WERI-Rb-1 (cell line): Measurements from ENCODE around the gene PLAAT2.
A peak's percentile ranks its signal among the peaks of the same experiment; 100 is the strongest.

ENCODE experiments used
- DNase-seq: peaks from one replicate; pipeline ENCODE4 v3.0.0-alpha.2; 2020
- H3K27ac ChIP-seq: fragments of 250-450 bp; sonication (Bioruptor Pico); 2 replicates; pipeline ENCODE4 v1.5.1; 2020; ENCODE audit warnings: mild to moderate bottlenecking, moderate library complexity
- H3K27me3 ChIP-seq: fragments of 250-450 bp; sonication (Bioruptor Pico); 2 replicates; pipeline ENCODE4 v1.5.1; 2021; ENCODE audit warnings: mild to moderate bottlenecking, low read depth, moderate library complexity; ENCODE audit not compliant: insufficient read depth, severe bottlenecking
- H3K36me3 ChIP-seq: fragments of 250-450 bp; sonication (Bioruptor Pico); 2 replicates; pipeline ENCODE4 v1.5.1; 2020; ENCODE audit warnings: mild to moderate bottlenecking, moderate library complexity
- H3K4me3 ChIP-seq: 2 replicates; pipeline ENCODE4 v1.5.1; 2011; ENCODE audit warnings: low read depth, mild to moderate bottlenecking, control low read depth, low read length
- H3K9me3 ChIP-seq: fragments of 250-450 bp; sonication (Bioruptor Pico); 2 replicates; pipeline ENCODE4 v1.5.1; 2021; ENCODE audit warnings: mild to moderate bottlenecking, moderate library complexity; ENCODE audit not compliant: severe bottlenecking
- TF ChIP-seq, protein P1 (sequence below): IDR thresholded peaks from 2 replicates; pipeline ENCODE4 v1.5.1; 2011; ENCODE audit warnings: low read depth, mild to moderate bottlenecking, control low read depth, inconsistent platforms, low read length

The PLAAT2 gene

GRCh38 chr11:63598556-63598955 lies 35.4 kb upstream of the PLAAT2 start:
- DNase-seq, result no peak
- TF ChIP-seq, protein P1, sequence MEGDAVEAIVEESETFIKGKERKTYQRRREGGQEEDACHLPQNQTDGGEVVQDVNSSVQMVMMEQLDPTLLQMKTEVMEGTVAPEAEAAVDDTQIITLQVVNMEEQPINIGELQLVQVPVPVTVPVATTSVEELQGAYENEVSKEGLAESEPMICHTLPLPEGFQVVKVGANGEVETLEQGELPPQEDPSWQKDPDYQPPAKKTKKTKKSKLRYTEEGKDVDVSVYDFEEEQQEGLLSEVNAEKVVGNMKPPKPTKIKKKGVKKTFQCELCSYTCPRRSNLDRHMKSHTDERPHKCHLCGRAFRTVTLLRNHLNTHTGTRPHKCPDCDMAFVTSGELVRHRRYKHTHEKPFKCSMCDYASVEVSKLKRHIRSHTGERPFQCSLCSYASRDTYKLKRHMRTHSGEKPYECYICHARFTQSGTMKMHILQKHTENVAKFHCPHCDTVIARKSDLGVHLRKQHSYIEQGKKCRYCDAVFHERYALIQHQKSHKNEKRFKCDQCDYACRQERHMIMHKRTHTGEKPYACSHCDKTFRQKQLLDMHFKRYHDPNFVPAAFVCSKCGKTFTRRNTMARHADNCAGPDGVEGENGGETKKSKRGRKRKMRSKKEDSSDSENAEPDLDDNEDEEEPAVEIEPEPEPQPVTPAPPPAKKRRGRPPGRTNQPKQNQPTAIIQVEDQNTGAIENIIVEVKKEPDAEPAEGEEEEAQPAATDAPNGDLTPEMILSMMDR, result no peak
- Histone ChIP-seq H3K9me3 (no peaks in the 10 kb centered on the region), H3K27ac (no peak overlapping the region), H3K27me3 (no peaks in the 10 kb centered on the region), H3K36me3 (no peaks in the 10 kb centered on the region), H3K4me3 (no peak overlapping the region)

GRCh38 chr11:63595296-63595695 lies 32.1 kb upstream of the PLAAT2 start:
- no peak overlapping the region for H3K4me3 ChIP-seq
- no peaks in the 10 kb centered on the region for H3K36me3 ChIP-seq
- H3K27me3 ChIP-seq, result no peaks in the 10 kb centered on the region
- TF ChIP-seq, protein P1, result no peak
- no peaks in the 10 kb centered on the region for H3K9me3 ChIP-seq
- H3K27ac ChIP-seq, result no peak overlapping the region
- DNase-seq, result no peak

DNA sequence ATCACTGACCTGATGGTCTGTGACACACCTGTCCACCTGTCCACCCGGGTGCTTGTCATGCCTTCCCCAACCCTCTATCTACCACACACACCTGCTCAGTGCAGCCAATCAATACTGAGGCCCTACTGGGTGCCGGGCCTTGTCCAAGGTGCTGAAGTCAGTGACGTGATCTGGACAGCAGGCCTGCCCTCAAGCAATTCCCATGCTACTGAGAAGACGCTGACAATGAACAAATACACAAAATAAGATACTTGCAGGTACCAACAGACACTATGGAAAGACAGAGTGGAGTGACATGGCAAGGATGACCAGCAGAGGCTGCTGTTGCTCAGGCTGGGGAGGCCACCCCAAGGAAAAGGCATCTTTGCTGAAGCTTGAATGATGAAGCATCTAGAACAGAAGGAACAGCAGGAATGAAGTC lies 29.8 kb upstream of the PLAAT2 start:
- H3K27ac ChIP-seq, result no peak overlapping the region
- peak; percentile 26 for DNase-seq
- no peaks in the 10 kb centered on the region for H3K9me3 ChIP-seq
- TF ChIP-seq, protein P1, result peak; percentile 92
- no peak overlapping the region for H3K4me3 ChIP-seq
- no peaks in the 10 kb centered on the region for H3K36me3 ChIP-seq
- H3K27me3 ChIP-seq, result no peaks in the 10 kb centered on the region

DNA sequence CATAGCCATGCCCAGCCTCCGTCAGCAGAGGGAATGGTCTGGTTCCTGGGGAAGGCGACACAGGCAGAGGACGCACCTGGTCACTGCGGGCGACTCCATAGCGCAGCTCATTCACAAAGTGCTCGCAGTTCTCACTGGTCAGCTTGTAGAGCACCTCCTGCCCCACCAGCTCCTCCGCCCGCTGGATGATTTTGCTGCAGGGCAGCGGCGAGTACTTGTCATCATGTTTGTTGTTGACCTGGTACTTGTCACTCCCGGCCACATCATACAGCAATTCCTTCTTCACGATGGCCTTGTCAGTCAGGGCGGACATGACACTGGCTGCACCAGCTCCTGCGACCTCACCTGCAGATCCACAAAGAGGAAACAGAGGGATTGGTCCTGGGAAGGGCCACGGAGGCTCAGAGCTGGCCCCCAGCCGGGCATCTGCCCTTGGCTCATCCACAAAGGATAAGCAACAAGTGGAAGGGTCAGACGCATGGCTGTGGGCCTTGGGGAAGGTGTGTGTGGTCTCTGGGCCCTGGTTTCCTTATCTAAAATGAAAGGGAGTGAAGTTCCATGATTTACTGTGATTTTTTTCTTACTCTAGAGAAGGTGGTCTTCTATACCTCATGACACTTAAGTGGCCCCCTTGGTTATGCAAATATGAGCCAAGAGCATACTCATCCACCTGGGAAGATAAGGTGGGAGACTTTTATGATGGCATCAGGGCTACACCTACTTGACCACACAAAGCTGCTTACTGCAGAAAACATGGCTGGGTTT lies 27.0 kb upstream of the PLAAT2 start:
- Histone ChIP-seq H3K36me3 (no peaks in the 10 kb centered on the region), H3K27me3 (no peaks in the 10 kb centered on the region), H3K27ac (no peak overlapping the region), H3K9me3 (no peaks in the 10 kb centered on the region), H3K4me3 (no peak overlapping the region)
- TF ChIP-seq, protein P1, result no peak
- DNase-seq, result no peak

GRCh38 chr11:63589000-63589399 lies 25.8 kb upstream of the PLAAT2 start:
- Histone ChIP-seq H3K36me3 (no peaks in the 10 kb centered on the region), H3K27ac (no peak overlapping the region), H3K9me3 (no peaks in the 10 kb centered on the region), H3K27me3 (no peaks in the 10 kb centered on the region), H3K4me3 (no peak overlapping the region)
- no peak for DNase-seq
- TF ChIP-seq, protein P1, result no peak
